K562 (cell line): ENCODE measurements around the gene MAST3. TPM values are rescaled to one million over a fixed set of nuclear protein-coding genes. Genes with fewer than 3 reads are reported as not detected.

ENCODE experiments used
- CBFB ChIP-seq: sonication (generic); formaldehyde crosslinking; IDR thresholded peaks from 2 replicates; pipeline ENCODE4 v1.4.0; 2020; ENCODE audit warnings: mild to moderate bottlenecking, missing genetic modification reagents
- RFX1 ChIP-seq: fragments of 450-650 bp; IDR thresholded peaks from 2 replicates; pipeline ENCODE4 v1.6.1; 2016; ENCODE audit warnings: mild to moderate bottlenecking, moderate library complexity
- SAP30 ChIP-seq: fragments of 200-600 bp; sonication (generic); IDR thresholded peaks from 2 replicates; pipeline ENCODE4 v1.6.1; 2012; ENCODE audit warnings: borderline replicate concordance, low read depth, mild to moderate bottlenecking, moderate library complexity, low read length, control low read depth, inconsistent platforms; ENCODE audit not compliant: insufficient read depth, poor library complexity, severe bottlenecking
- SRSF1 ChIP-seq: fragments of 200-400 bp; formaldehyde crosslinking; IDR thresholded peaks from 2 replicates; pipeline ENCODE4 v1.6.1; 2017; ENCODE audit warnings: mild to moderate bottlenecking, low read depth, low read length, moderate library complexity
- TOE1 ChIP-seq, 2 experiments: fragments of 450-650 bp in 1 of 2; sonication (generic) in 1 of 2; formaldehyde crosslinking in 1 of 2; IDR thresholded peaks; 2 replicates each; pipeline versions ENCODE4 v1.7.1 to v1.8.0; 2016 to 2022; ENCODE audit warnings: borderline replicate concordance in 2 of 2, mild to moderate bottlenecking in 2 of 2, antibody characterized with exemption in 1 of 2, inconsistent platforms in 1 of 2, low read depth in 1 of 2, missing genetic modification reagents in 1 of 2, moderate library complexity in 1 of 2
- ZNF384 ChIP-seq: IDR thresholded peaks from 2 replicates; pipeline ENCODE4 v1.6.1; 2012; ENCODE audit warnings: low read depth, low read length, improper control_type of control experiment
- ZNF639 ChIP-seq, 2 experiments: fragments of 200-800 bp in 1 of 2; sonication (Bioruptor generic) in 1 of 2; sonication (generic) in 1 of 2; formaldehyde crosslinking in 1 of 2; IDR thresholded peaks in 1 of 2; conservative IDR thresholded peaks in 1 of 2; 2 replicates each; pipeline versions ENCODE4 v1.5.0 to v1.6.1; 2016 to 2020; ENCODE audit warnings: missing compliant biosample characterization in 1 of 2, missing genetic modification characterization in 1 of 2, missing genetic modification reagents in 1 of 2
- polyA plus RNA-seq, 8 experiments: library from polyadenylated mRNA; depleted of rRNA in 4 of 8; stranded (reverse) in 5 of 8; unstranded in 3 of 8; fragments of >200 nt; fragmentation: Nextera tagmentation in 2 of 8; fragmentation: Illumina TruSeq in 1 of 8; extraction: Ambion mirVana in 2 of 8; extraction: Trizol in 1 of 8; gene quantifications; 2 replicates each; pipeline versions ENCODE4 v1.2.1 to v1.2.3, GENCODE V29; 2011 to 2014; ENCODE audit warnings: inconsistent platforms in 1 of 8, missing spikeins in 1 of 8
- total RNA-seq, 7 experiments: library from RNA; depleted of rRNA in 6 of 7; stranded (reverse); fragments of >200 nt in 6 of 7; fragmentation: Illumina TruSeq in 2 of 7; extraction: Trizol in 2 of 7; gene quantifications; 2 replicates each; pipeline versions ENCODE4 v1.2.1 to v1.2.3, GENCODE V29; 2011 to 2021; ENCODE audit warnings: low replicate concordance in 1 of 7
- TF ChIP-seq, protein P1 (sequence below), 2 experiments: fragments of 450-650 bp; IDR thresholded peaks; 2 replicates each; pipeline ENCODE4 v1.6.1; 2018; ENCODE audit warnings: mild to moderate bottlenecking in 2 of 2, low read depth in 1 of 2; ENCODE audit not compliant: partially characterized antibody in 2 of 2
- TF ChIP-seq, protein P2 (sequence below): fragments of 450-650 bp; IDR thresholded peaks from 2 replicates; pipeline ENCODE4 v1.6.1; 2016; ENCODE audit warnings: mild to moderate bottlenecking, moderate library complexity

MAST3 gene
- total and polyA plus RNA-seq, 9 of the 15 experiments (the other 6 are each of a cell fraction or from before 2014, with no cell fraction given), result 0.94 to 9.9 (median 2.4) TPM

DNA sequence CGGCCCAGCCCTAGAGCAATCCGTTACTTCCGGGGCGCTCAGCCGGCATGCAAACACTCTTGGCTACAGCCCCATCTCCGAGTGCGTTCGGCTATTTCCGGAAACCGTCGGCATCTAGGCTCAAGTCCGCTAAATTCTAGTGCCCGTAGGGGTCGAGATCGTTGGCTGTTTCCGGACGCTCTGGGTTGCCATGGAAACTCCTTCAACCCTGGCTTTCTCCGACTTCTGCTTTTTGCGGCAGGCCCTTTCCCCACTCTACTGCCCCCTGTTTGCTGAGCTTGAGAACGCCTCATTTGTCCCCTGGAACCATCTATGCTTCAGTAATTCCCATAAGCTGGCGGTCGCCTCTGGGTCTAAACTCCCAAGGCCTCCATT, 54.9 kb downstream of the MAST3 start (continued):
- TF ChIP-seq, protein P1, sequence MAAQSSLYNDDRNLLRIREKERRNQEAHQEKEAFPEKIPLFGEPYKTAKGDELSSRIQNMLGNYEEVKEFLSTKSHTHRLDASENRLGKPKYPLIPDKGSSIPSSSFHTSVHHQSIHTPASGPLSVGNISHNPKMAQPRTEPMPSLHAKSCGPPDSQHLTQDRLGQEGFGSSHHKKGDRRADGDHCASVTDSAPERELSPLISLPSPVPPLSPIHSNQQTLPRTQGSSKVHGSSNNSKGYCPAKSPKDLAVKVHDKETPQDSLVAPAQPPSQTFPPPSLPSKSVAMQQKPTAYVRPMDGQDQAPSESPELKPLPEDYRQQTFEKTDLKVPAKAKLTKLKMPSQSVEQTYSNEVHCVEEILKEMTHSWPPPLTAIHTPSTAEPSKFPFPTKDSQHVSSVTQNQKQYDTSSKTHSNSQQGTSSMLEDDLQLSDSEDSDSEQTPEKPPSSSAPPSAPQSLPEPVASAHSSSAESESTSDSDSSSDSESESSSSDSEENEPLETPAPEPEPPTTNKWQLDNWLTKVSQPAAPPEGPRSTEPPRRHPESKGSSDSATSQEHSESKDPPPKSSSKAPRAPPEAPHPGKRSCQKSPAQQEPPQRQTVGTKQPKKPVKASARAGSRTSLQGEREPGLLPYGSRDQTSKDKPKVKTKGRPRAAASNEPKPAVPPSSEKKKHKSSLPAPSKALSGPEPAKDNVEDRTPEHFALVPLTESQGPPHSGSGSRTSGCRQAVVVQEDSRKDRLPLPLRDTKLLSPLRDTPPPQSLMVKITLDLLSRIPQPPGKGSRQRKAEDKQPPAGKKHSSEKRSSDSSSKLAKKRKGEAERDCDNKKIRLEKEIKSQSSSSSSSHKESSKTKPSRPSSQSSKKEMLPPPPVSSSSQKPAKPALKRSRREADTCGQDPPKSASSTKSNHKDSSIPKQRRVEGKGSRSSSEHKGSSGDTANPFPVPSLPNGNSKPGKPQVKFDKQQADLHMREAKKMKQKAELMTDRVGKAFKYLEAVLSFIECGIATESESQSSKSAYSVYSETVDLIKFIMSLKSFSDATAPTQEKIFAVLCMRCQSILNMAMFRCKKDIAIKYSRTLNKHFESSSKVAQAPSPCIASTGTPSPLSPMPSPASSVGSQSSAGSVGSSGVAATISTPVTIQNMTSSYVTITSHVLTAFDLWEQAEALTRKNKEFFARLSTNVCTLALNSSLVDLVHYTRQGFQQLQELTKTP (IDR thresholded peaks at IDR 0.05; ENCODE audit: low read depth in 1 of 2, partially characterized antibody in 2 of 2), result peak in 1 of 2 experiments; percentile 20
- no peak for TF ChIP-seq SRSF1
- peak; percentile 50 for TF ChIP-seq SAP30
- peak; percentile 50; the same call in 1 of the 2 replicates for TF ChIP-seq TOE1 (IDR thresholded peaks at IDR 0.05; ENCODE audit: borderline replicate concordance)
- no peak for TF ChIP-seq TOE1 (CRISPR knock-in tag; IDR thresholded peaks at IDR 0.05; ENCODE audit: borderline replicate concordance, low read depth)
- TF ChIP-seq ZNF384, result no peak
- TF ChIP-seq ZNF639 (CRISPR knock-in tag; conservative IDR thresholded peaks at IDR 0.05 in 1 of 2, IDR thresholded peaks at IDR 0.05 in 1 of 2), result peak in 1 of 2 experiments; percentile 33; a peak in 1 of 4 replicates
- TF ChIP-seq, protein P2, sequence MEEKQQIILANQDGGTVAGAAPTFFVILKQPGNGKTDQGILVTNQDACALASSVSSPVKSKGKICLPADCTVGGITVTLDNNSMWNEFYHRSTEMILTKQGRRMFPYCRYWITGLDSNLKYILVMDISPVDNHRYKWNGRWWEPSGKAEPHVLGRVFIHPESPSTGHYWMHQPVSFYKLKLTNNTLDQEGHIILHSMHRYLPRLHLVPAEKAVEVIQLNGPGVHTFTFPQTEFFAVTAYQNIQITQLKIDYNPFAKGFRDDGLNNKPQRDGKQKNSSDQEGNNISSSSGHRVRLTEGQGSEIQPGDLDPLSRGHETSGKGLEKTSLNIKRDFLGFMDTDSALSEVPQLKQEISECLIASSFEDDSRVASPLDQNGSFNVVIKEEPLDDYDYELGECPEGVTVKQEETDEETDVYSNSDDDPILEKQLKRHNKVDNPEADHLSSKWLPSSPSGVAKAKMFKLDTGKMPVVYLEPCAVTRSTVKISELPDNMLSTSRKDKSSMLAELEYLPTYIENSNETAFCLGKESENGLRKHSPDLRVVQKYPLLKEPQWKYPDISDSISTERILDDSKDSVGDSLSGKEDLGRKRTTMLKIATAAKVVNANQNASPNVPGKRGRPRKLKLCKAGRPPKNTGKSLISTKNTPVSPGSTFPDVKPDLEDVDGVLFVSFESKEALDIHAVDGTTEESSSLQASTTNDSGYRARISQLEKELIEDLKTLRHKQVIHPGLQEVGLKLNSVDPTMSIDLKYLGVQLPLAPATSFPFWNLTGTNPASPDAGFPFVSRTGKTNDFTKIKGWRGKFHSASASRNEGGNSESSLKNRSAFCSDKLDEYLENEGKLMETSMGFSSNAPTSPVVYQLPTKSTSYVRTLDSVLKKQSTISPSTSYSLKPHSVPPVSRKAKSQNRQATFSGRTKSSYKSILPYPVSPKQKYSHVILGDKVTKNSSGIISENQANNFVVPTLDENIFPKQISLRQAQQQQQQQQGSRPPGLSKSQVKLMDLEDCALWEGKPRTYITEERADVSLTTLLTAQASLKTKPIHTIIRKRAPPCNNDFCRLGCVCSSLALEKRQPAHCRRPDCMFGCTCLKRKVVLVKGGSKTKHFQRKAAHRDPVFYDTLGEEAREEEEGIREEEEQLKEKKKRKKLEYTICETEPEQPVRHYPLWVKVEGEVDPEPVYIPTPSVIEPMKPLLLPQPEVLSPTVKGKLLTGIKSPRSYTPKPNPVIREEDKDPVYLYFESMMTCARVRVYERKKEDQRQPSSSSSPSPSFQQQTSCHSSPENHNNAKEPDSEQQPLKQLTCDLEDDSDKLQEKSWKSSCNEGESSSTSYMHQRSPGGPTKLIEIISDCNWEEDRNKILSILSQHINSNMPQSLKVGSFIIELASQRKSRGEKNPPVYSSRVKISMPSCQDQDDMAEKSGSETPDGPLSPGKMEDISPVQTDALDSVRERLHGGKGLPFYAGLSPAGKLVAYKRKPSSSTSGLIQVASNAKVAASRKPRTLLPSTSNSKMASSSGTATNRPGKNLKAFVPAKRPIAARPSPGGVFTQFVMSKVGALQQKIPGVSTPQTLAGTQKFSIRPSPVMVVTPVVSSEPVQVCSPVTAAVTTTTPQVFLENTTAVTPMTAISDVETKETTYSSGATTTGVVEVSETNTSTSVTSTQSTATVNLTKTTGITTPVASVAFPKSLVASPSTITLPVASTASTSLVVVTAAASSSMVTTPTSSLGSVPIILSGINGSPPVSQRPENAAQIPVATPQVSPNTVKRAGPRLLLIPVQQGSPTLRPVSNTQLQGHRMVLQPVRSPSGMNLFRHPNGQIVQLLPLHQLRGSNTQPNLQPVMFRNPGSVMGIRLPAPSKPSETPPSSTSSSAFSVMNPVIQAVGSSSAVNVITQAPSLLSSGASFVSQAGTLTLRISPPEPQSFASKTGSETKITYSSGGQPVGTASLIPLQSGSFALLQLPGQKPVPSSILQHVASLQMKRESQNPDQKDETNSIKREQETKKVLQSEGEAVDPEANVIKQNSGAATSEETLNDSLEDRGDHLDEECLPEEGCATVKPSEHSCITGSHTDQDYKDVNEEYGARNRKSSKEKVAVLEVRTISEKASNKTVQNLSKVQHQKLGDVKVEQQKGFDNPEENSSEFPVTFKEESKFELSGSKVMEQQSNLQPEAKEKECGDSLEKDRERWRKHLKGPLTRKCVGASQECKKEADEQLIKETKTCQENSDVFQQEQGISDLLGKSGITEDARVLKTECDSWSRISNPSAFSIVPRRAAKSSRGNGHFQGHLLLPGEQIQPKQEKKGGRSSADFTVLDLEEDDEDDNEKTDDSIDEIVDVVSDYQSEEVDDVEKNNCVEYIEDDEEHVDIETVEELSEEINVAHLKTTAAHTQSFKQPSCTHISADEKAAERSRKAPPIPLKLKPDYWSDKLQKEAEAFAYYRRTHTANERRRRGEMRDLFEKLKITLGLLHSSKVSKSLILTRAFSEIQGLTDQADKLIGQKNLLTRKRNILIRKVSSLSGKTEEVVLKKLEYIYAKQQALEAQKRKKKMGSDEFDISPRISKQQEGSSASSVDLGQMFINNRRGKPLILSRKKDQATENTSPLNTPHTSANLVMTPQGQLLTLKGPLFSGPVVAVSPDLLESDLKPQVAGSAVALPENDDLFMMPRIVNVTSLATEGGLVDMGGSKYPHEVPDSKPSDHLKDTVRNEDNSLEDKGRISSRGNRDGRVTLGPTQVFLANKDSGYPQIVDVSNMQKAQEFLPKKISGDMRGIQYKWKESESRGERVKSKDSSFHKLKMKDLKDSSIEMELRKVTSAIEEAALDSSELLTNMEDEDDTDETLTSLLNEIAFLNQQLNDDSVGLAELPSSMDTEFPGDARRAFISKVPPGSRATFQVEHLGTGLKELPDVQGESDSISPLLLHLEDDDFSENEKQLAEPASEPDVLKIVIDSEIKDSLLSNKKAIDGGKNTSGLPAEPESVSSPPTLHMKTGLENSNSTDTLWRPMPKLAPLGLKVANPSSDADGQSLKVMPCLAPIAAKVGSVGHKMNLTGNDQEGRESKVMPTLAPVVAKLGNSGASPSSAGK, result no peak
- TF ChIP-seq RFX1, result peak; percentile 100
- TF ChIP-seq CBFB, result peak; percentile 78
